ENCODE measurements around the gene RRAS2. TPM values are rescaled to one million over a fixed set of nuclear protein-coding genes. Genes with fewer than 3 reads are reported as not detected.

RRAS2 gene
- total RNA-seq, 1 experiment from 2014 or later, result 158 TPM

- H3T11ph ChIP-seq (ENCODE audit: low read length), result no peak overlapping the region
- H4K91ac ChIP-seq (ENCODE audit: insufficient read length, low read depth, low read length), result no peak overlapping the region
- no peaks in the 10 kb centered on the region for H3K9me3 ChIP-seq (ENCODE audit: control insufficient read depth, low read depth, low read length)
- no peak overlapping the region for H2BK120ac ChIP-seq (ENCODE audit: low read depth, low read length, poor library complexity, severe bottlenecking)
- H3K27ac Mint-ChIP-seq, result peak overlapping the region in 1 of 3 experiments; percentile 65; a peak in 1 of 7 replicates
- H3K4me2 ChIP-seq (ENCODE audit: insufficient read depth, insufficient read length, low read length), result no peak overlapping the region
- no peak overlapping the region for H2BK5ac ChIP-seq (ENCODE audit: insufficient read length, low read length)
- no peak overlapping the region for H3K27ac ChIP-seq (ENCODE audit: insufficient read length, low read depth, low read length)
- H3K9me3 Mint-ChIP-seq, result no peaks in the 10 kb centered on the region
- no peak overlapping the region for H3K23ac ChIP-seq (ENCODE audit: insufficient read length, low read depth, low read length)
- no peak overlapping the region for H2AFZ ChIP-seq (ENCODE audit: low read length)
- H3K23me2 ChIP-seq (ENCODE audit: insufficient read length, low read depth, low read length, poor library complexity, severe bottlenecking), result no peaks in the 10 kb centered on the region
- no peak overlapping the region for H3K56ac ChIP-seq (ENCODE audit: insufficient read length, low read depth, low read length)
- H3K4me1 Mint-ChIP-seq, result peaks cover 40 to 51% of the 10 kb centered on the region in 2 experiments
- no peak for TF ChIP-seq CTCF (conservative IDR thresholded peaks at IDR 0.05)
- no peak overlapping the region for H2BK20ac ChIP-seq (ENCODE audit: low read depth, low read length, poor library complexity, severe bottlenecking)
- H3K4me3 Mint-ChIP-seq, result no peak overlapping the region
- no peak overlapping the region for H4K5ac ChIP-seq (ENCODE audit: insufficient read length, low read depth, low read length)
- no peaks in the 10 kb centered on the region for H3K27me3 ChIP-seq (ENCODE audit: insufficient read depth, low read length)
- H2BK15ac ChIP-seq (ENCODE audit: low read depth, low read length), result no peak overlapping the region
- H3K4ac ChIP-seq (ENCODE audit: low read depth, low read length), result no peak overlapping the region
- no peaks in the 10 kb centered on the region for H3K36me3 Mint-ChIP-seq (ENCODE audit: insufficient read depth in 1 of 3, low read depth in 3 of 3)
- H3K4me1 ChIP-seq (ENCODE audit: insufficient read depth, low read length), result peaks cover 18% of the 10 kb centered on the region; the same call in 1 of the 2 replicates
- no peaks in the 10 kb centered on the region for H3K27me3 Mint-ChIP-seq (ENCODE audit: low read depth)
- H4K20me1 ChIP-seq (ENCODE audit: control insufficient read depth, insufficient read depth, insufficient read length), result no peaks in the 10 kb centered on the region
- no CpG with 5 or more reads among the region's 2 CpGs for WGBS (ENCODE audit: extremely low coverage, insufficient read length, low lambda C conversion rate)
- H3K14ac ChIP-seq (ENCODE audit: insufficient read depth, low read length), result no peak overlapping the region
- no peak overlapping the region for H3K9ac ChIP-seq (ENCODE audit: extremely low read depth, insufficient read length, low read length)
- no peak overlapping the region for H4K8ac ChIP-seq (replicated peaks; ENCODE audit: insufficient read length, low read depth, low read length)
- no peak overlapping the region for H2AK5ac ChIP-seq (ENCODE audit: insufficient read length, low read length)
- no peak for DNase-seq
- no peak overlapping the region for H3K18ac ChIP-seq (ENCODE audit: insufficient read length, low read depth, low read length)
- no peak overlapping the region for H2BK12ac ChIP-seq (ENCODE audit: insufficient read length, low read depth, low read length)
- peaks cover 9% of the 10 kb centered on the region for H3K79me1 ChIP-seq (ENCODE audit: insufficient read depth, low read depth, low read length, poor library complexity, severe bottlenecking)
- peaks cover 64% of the 10 kb centered on the region; the same call in 1 of the 2 replicates for H3K79me2 ChIP-seq (ENCODE audit: insufficient read depth, low read length)
Observed at GRCh38 chr11:14314127-14314526, 44.9 kb downstream of the RRAS2 start.

Data from H9 (cell line).